IPS-18c (cell line): Measurements from ENCODE around the gene ZNF784.

ENCODE experiments used
- H3K4me3 ChIP-seq: 2 replicates; pipeline ENCODE4 v1.7.0; 2013; ENCODE audit warnings: low read depth, mild to moderate bottlenecking, low read length, moderate library complexity; ENCODE audit not compliant: insufficient read depth
- H3K9me3 ChIP-seq: one replicate; pipeline ENCODE4 v1.6.1; 2013; ENCODE audit warnings: mild to moderate bottlenecking, low read length, moderate library complexity; ENCODE audit not compliant: control insufficient read depth, insufficient read depth

Gene ZNF784, protein sequence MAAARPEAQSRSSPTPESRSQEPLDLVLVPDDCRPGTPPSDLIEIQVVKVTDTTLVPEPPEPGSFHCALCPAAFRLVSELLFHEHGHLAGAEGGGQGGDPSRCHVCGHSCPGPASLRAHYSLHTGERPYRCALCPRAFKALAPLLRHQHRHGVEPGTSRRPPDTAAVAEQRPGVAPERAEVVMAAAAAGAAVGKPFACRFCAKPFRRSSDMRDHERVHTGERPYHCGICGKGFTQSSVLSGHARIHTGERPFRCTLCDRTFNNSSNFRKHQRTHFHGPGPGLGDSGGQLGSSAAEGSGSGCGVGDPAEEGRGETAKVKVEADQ

GRCh38 chr19:55624109-55625003 lies at the start of gene ZNF784:
Gene ZNF784, minus strand, starts transcription at chr19:55624566. Its CDS starts 5 bp downstream, at chr19:55624561.
- peak within 1 kb of the TSS; percentile 56; the same call in 1 of the 2 replicates for H3K4me3 ChIP-seq
- H3K9me3 ChIP-seq: no peaks in the 10 kb centered on the region

GRCh38 chr19:55673889-55674288 lies 49.5 kb upstream of the ZNF784 start:
- no peak overlapping the region for H3K4me3 ChIP-seq
- H3K9me3 ChIP-seq: no peaks in the 10 kb centered on the region

DNA sequence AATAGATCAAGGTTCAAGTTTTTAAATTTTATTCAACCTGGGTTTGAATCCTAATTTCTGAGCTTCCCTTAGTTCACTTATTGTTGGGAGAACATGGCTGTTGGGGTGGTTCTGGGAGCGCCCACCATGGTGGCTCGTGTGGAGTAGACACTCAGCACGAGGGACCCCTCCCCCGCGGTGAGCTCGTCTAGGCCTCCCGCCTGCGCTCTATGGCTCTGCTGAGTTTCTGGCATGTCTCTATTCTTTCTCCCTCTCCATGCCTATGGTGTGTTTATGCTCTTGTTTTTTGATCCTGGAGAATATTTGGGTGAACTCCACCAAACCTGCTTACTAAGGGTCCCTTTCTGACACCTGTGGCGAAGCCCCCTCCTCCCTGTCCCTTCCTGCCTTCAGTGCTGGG lies 49.1 kb upstream of the ZNF784 start:
- Histone ChIP-seq H3K9me3 (no peaks in the 10 kb centered on the region), H3K4me3 (no peak overlapping the region)

DNA sequence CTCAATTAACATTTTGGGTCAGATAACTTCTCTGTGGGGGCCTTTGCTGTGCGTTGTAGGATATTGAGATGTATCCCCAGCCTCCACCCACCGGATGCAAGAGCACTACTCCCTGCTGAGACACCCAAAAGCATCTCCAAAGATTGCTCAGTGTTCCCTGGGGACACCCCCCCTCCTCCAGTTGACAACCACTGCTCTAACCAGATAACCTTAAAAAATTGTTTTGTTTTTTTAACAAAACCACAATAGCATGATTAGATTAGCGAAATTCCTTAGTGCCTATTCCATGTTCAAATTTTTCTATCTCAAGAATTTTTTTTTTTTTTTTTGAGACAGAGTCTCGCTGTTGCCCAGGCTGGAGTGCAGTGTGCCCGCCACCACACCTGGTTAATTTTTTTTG lies 48.1 kb upstream of the ZNF784 start:
- Histone ChIP-seq H3K4me3 (no peak overlapping the region), H3K9me3 (no peaks in the 10 kb centered on the region)

DNA sequence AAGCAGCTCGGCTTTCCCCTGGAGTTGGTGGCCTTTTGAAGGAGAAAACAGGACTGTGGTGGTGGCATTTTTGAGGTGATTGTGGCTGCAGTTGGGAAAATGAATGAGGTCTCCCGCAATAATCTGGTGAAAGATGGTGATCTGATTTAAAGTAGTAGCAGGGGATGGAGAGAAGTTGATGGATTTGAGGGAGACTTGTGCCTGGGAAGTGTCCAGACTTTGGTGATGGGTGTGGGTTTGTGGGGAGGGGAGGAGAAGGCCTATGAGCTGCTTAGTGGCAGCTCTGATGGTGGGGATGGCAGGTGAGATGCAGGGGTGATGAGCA lies 46.6 kb upstream of the ZNF784 start:
- Histone ChIP-seq H3K4me3 (no peak overlapping the region), H3K9me3 (no peaks in the 10 kb centered on the region)

- Histone ChIP-seq H3K9me3 (no peaks in the 10 kb centered on the region), H3K4me3 (no peak overlapping the region)
These were observed 46.1 kb upstream of the ZNF784 start for GRCh38 chr19:55670280-55671053.

GRCh38 chr19:55669418-55670279 lies 45.3 kb upstream of the ZNF784 start:
- Histone ChIP-seq H3K9me3 (no peaks in the 10 kb centered on the region), H3K4me3 (no peak overlapping the region; the same call in 1 of the 2 replicates)

DNA sequence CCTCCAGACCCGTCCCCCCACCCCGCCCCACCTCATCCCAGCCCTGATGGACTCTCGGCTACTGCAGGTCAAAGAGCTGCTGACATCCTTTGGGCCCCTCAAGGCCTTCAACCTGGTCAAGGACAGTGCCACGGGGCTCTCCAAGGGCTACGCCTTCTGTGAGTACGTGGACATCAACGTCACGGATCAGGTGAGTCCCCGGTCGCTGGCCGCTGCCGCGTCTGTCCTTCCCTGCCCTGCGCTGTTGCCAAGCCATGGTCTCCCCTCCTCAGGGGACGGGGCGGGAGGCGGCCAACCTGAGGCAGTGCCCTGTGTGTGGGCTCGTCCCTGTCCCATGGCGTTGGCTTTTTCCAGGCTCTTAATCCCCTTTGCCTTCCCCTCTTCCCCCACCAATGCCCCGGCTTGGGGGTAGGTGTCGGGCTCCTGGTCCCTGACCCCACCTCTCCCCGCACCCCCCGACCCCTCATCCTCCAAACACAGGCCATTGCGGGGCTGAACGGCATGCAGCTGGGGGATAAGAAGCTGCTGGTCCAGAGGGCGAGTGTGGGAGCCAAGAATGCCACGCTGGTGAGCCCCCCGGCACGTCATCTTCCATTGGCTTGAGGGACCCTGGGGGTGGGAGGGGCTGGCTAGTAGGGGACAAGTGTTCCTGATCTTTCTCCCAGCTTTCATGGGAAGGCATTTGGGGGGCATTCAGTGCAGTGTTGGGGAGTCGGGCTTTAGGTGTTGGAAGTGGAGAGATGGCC lies 44.4 kb upstream of the ZNF784 start:
- Histone ChIP-seq H3K4me3 (no peak overlapping the region), H3K9me3 (no peaks in the 10 kb centered on the region)

DNA sequence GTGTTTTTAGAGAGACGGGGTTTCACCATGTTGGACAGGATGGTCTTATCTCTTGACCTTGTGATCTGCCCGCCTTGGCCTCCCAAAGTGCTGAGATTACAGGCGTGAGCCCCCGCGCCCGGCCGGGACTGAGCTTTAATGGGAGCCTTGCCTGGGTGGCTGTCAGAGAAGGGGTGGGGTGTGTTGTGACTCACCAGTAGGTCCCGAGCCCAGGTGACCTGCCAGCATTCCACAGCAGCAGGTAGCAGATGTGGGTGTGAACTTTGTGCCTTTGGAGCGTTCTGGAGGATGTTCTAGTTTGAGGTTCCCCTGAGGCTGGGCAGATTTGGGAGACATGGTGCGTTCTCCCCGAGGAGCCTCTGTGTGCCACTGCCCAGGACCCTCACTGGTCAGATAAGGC lies 43.6 kb upstream of the ZNF784 start:
- H3K4me3 ChIP-seq: no peak overlapping the region
- H3K9me3 ChIP-seq: no peaks in the 10 kb centered on the region

- Histone ChIP-seq H3K4me3 (no peak overlapping the region), H3K9me3 (no peaks in the 10 kb centered on the region)
These were observed 43.1 kb upstream of the ZNF784 start for GRCh38 chr19:55667511-55667910.

DNA sequence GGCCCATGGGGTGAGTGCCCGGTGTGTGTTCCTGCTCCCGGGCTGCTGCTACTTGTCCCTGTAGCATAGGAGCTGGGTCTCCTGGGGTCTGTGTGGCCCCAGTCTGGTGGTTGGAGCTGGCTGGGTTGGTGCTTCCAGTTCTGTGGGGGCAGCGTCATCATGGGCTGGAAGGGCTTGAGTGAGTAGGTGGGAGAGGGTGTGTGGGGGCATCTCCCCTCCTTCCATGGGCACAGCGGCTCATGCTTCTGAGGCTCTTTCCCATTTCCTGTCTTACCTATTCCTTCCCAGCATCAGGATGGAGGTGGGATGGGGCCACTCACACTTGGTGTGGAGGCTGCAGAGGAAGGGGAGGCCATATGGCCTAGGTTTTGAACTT lies 42.6 kb upstream of the ZNF784 start:
- H3K4me3 ChIP-seq: no peak overlapping the region
- no peaks in the 10 kb centered on the region for H3K9me3 ChIP-seq

DNA sequence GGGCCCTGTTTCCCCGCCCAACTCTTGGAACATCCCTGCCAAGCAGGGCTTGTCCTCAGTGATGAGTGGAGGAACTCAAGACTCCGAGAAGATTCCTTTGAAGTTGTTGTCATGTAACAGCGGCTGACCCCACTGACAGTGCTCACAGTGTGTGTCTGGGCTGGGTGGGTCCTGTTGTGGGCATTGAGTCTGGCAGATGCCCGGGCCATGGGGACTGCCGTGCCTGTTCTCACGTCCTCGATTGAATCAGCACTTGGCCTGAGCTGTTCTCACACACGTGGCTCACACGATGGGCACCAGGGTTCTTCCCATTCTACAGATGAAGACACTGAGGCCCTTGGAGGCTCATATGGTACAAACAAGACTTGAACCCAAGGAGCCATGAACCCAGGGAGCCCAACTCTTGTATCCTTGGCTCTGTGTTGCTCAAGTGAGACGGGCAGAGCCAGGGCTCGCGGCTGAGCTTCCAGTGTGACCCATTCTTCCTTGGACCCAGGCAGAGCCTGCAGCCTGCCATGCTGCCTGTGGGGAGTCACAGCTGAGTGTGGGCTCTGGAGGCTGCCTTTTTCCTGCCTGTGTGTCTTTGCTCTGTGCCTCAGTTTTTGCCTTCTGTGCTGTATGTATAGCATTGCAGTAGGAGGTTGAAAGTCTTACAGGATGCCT lies 42.1 kb upstream of the ZNF784 start:
- no peak overlapping the region for H3K4me3 ChIP-seq

DNA sequence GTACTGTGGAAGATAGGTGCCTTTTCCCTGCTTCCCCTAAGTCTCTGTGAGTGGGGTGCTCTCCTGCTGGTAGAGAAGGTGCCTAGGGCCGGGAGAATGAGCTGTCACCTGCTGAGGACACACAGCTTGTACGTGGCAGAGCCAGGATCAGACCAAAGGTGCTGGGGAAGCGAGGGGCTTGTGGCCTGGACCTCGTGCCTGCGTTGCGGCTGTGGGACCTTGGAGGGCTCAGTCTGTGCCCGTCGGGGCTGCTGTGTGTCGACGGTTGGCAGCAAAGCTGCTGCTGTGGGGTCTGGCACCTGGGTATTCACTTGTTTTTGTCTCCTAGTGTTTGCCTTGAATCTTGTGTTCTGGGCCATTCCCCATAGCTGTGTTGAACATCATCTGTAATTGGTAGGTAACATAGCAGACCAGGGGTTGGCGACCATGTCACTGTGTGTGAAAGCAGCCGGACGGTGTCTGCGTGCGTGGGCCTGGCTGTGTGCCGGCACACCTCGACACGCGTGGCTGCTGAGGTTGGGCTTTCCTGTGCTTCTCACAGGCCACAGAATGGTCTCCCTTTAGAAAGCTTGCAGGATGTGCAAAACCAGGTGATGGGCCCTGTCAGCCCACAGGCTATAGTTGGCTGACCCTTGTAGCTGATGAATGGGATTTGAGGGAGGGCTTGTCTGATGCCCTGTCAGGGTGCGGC lies 39.6 kb upstream of the ZNF784 start:
- H3K4me3 ChIP-seq: no peak overlapping the region
- H3K9me3 ChIP-seq: peaks cover 2% of the 10 kb centered on the region

More for the DNA sequence above, 42.1 kb upstream of the ZNF784 start:
- H3K9me3 ChIP-seq: no peaks in the 10 kb centered on the region

DNA sequence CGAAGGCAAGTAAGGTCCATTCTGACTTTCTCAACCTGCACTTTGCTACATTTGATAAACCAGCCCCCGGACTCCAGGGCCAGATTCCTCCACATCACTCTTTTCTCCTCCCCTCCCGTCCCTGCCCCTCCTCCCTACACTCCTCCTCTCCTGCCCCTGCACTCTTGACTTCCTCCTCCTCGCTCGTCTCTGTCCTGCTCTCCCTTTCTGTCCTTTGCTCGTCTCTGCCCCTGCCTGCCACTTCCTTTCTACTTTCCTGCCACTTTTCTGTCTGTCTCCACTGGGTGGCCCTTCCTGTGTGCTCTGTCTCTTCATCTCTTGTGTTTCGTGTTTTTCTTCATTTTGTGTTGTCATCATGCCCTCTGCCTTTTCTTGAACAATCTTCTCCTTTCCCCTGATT lies 37.5 kb upstream of the ZNF784 start:
- H3K4me3 ChIP-seq: no peak overlapping the region
- peaks cover 2% of the 10 kb centered on the region for H3K9me3 ChIP-seq

- peaks cover 2% of the 10 kb centered on the region for H3K9me3 ChIP-seq
- no peak overlapping the region for H3K4me3 ChIP-seq
These were observed 36.6 kb upstream of the ZNF784 start for GRCh38 chr19:55660991-55661390.
